Endothelial cell of umbilical vein (primary cell): ENCODE data around the gene PARVA.

Source experiments
- CTCF ChIP-seq, 2 donors: IDR thresholded peaks; 1 replicate in 1 of 2; 2 replicates in 1 of 2; pipeline ENCODE4 v1.5.1; 2011; ENCODE audit warnings: low read length in 2 of 2, mild to moderate bottlenecking in 2 of 2, moderate library complexity in 2 of 2, control low read depth in 1 of 2, inconsistent platforms in 1 of 2, low read depth in 1 of 2; ENCODE audit not compliant: insufficient read depth in 1 of 2; ENCODE audit errors: extremely low read depth in 1 of 2
- EZH2 ChIP-seq: IDR thresholded peaks from 2 replicates; pipeline ENCODE4 v1.6.1; 2012; ENCODE audit warnings: borderline replicate concordance, low read depth, mild to moderate bottlenecking, moderate library complexity, low read length, inconsistent platforms; ENCODE audit not compliant: severe bottlenecking
- POLR2A ChIP-seq: IDR thresholded peaks from 2 replicates; pipeline ENCODE4 v1.6.1; 2012; ENCODE audit warnings: low read depth, mild to moderate bottlenecking, control low read depth, low read length
- POLR2AphosphoS5 ChIP-seq: IDR thresholded peaks from 2 replicates; pipeline ENCODE4 v1.6.1; 2012; ENCODE audit warnings: low read depth, mild to moderate bottlenecking, control low read depth, low read length, moderate library complexity; ENCODE audit not compliant: insufficient read depth

GRCh38 chr11:12496181-12497025 lies 119.0 kb downstream of the PARVA start:
- no peak for TF ChIP-seq POLR2AphosphoS5
- no peak for TF ChIP-seq CTCF (IDR thresholded peaks at IDR 0.05; ENCODE audit: extremely low read depth in 1 of 2, insufficient read depth in 1 of 2, low read depth in 1 of 2, low read length in 2 of 2)
- no peak for TF ChIP-seq POLR2A
- TF ChIP-seq EZH2 = no peak
